Measurements from ENCODE around the gene HCFC1R1.

- TF ChIP-seq POLR2A (IDR thresholded peaks at IDR 0.05): no peak
- no peak for TF ChIP-seq CTCF (IDR thresholded peaks at IDR 0.05)
Observed at GRCh38 chr16:3036726-3037315, 13.1 kb upstream of the HCFC1R1 start, which contains the start of gene BICDL2.

Measured in adrenal gland (tissue), 5 donors.